Glutamatergic neuron (in vitro differentiated cells): Measurements from ENCODE around the gene ALG14. TPM values are rescaled to one million over a fixed set of nuclear protein-coding genes. Genes with fewer than 3 reads are reported as not detected.

Source experiments
- DNase-seq: peaks from one replicate; pipeline ENCODE4 v3.0.0; 2022
- H3K27ac Mint-ChIP-seq: one replicate; pipeline ENCODE4 v1.8.0; 2020; ENCODE audit warnings: mild to moderate bottlenecking, mixed read lengths, inconsistent platforms; ENCODE audit not compliant: unreplicated experiment
- H3K27me3 Mint-ChIP-seq: one replicate; pipeline ENCODE4 v1.8.0; 2020; ENCODE audit warnings: mild to moderate bottlenecking, moderate library complexity, mixed read lengths, inconsistent platforms; ENCODE audit not compliant: unreplicated experiment
- H3K36me3 Mint-ChIP-seq: one replicate; pipeline ENCODE4 v1.8.0; 2020; ENCODE audit warnings: mild to moderate bottlenecking, mixed read lengths, inconsistent platforms; ENCODE audit not compliant: unreplicated experiment
- H3K4me1 Mint-ChIP-seq: one replicate; pipeline ENCODE4 v1.8.0; 2020; ENCODE audit warnings: mild to moderate bottlenecking, low read depth, mixed read lengths, inconsistent platforms; ENCODE audit not compliant: unreplicated experiment
- H3K4me3 Mint-ChIP-seq: one replicate; pipeline ENCODE4 v1.8.0; 2020; ENCODE audit warnings: mild to moderate bottlenecking, mixed read lengths, inconsistent platforms; ENCODE audit not compliant: unreplicated experiment
- H3K9me3 Mint-ChIP-seq: one replicate; pipeline ENCODE4 v1.8.0; 2020; ENCODE audit warnings: mild to moderate bottlenecking, moderate library complexity, mixed read lengths, inconsistent platforms; ENCODE audit not compliant: unreplicated experiment
- CTCF ChIP-seq: fragments of 200-600 bp; sonication (generic); IDR thresholded peaks from one replicate; pipeline ENCODE4 v1.5.0; 2021; ENCODE audit not compliant: partially characterized antibody, unreplicated experiment
- total RNA-seq: library from RNA; stranded (reverse); fragmentation: NEBNext Ultra II Directional; extraction: Animal tissue kit (Norgen Biotek cat#: 25700); gene quantifications from one replicate; pipeline ENCODE4 v1.2.1, GENCODE V29; 2021; ENCODE audit not compliant: unreplicated experiment

Gene ALG14
- total RNA-seq, 1 donor from 2014 or later: 4.7 TPM

- H3K4me3 Mint-ChIP-seq: no peak overlapping the region
- no peaks in the 10 kb centered on the region for H3K4me1 Mint-ChIP-seq
- H3K9me3 Mint-ChIP-seq: peaks cover under 1% of the 10 kb centered on the region
- H3K36me3 Mint-ChIP-seq: no peaks in the 10 kb centered on the region
- no peak for DNase-seq
- no peak for TF ChIP-seq CTCF
- H3K27me3 Mint-ChIP-seq: no peaks in the 10 kb centered on the region
- H3K27ac Mint-ChIP-seq: no peak overlapping the region
These were observed 7.7 kb upstream of the ALG14 start for GRCh38 chr1:95080446-95080845.

GRCh38 chr1:95076034-95076433 lies 3.3 kb upstream of the ALG14 start:
- H3K9me3 Mint-ChIP-seq: peaks cover 7% of the 10 kb centered on the region
- no peak for TF ChIP-seq CTCF
- no peak for DNase-seq
- H3K4me3 Mint-ChIP-seq: no peak overlapping the region
- H3K4me1 Mint-ChIP-seq: peaks cover 2% of the 10 kb centered on the region
- H3K36me3 Mint-ChIP-seq: no peaks in the 10 kb centered on the region
- peaks cover 3% of the 10 kb centered on the region for H3K27me3 Mint-ChIP-seq
- H3K27ac Mint-ChIP-seq: no peak overlapping the region

GRCh38 chr1:95073446-95073845 lies 695 bp upstream of the ALG14 start:
- DNase-seq: no peak
- H3K4me1 Mint-ChIP-seq: peaks cover 2% of the 10 kb centered on the region
- H3K9me3 Mint-ChIP-seq: peaks cover 7% of the 10 kb centered on the region
- no peak for TF ChIP-seq CTCF
- no peaks in the 10 kb centered on the region for H3K36me3 Mint-ChIP-seq
- H3K27ac Mint-ChIP-seq: peak overlapping the region; percentile 82
- H3K4me3 Mint-ChIP-seq: peak overlapping the region; percentile 95
- peaks cover 3% of the 10 kb centered on the region for H3K27me3 Mint-ChIP-seq

GRCh38 chr1:95072117-95072516 lies 634 bp downstream of the ALG14 start:
- Mint-ChIP-seq H3K36me3 (no peaks in the 10 kb centered on the region), H3K9me3 (peaks cover 7% of the 10 kb centered on the region), H3K27me3 (peaks cover 3% of the 10 kb centered on the region), H3K4me1 (peaks cover 2% of the 10 kb centered on the region), H3K27ac (peak overlapping the region; percentile 90), H3K4me3 (peak overlapping the region; percentile 95)
- no peak for TF ChIP-seq CTCF
- DNase-seq: no peak

GRCh38 chr1:95071539-95071938 lies 1.2 kb downstream of the ALG14 start:
- Mint-ChIP-seq H3K4me3 (peak overlapping the region; percentile 95), H3K4me1 (peaks cover 2% of the 10 kb centered on the region), H3K36me3 (no peaks in the 10 kb centered on the region), H3K9me3 (peaks cover 7% of the 10 kb centered on the region), H3K27me3 (peaks cover 3% of the 10 kb centered on the region), H3K27ac (no peak overlapping the region)
- no peak for TF ChIP-seq CTCF
- no peak for DNase-seq
